NCI-H345 treated with DMSO at 0.1 percent for 48 hours (cell line): ENCODE measurements around the gene IMMP2L.

ENCODE experiments used
- DNase-seq: peaks from one replicate; lab custom pipeline; 2025; ENCODE audit not compliant: unreplicated experiment; lab: John Stamatoyannopoulos, UW

IMMP2L gene

DNA sequence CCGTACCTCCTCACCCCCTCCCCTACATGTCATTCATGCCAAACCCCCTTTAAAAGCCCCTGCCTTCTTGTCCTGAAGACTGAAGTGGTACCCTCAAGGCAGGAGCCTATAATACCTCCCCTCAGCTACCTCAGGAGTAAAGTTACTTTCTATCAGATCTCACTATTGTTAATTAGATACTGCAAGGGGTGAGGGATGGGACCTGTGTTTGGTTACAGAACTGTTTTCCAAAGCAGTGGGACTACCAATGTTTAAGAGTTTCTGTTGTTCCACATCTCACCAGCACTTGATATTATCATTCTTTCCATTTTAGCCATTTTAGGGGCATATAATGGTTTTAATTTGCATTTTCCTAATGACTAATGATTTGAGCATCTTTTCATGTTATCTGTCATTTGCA lies 668.2 kb downstream of the IMMP2L start:
- DNase-seq: no peak

DNA sequence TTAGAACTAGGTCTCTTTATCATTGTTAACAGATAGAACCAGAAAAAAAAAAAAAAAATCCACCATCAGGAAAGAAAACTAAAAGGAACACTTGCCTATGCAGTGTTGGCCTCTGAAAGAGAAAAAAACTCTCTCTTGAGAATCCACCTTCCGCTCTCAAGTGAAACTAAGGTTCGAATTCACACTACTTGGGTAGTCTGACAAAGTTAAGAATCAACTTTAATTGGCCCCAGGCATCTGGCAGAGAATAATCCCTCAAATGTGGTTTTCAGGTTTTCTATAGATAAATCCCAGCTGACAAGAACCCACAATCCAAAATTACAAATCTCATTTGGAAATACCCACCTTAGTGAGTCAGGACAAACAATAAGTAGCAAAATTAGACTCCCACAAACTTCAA lies 671.1 kb downstream of the IMMP2L start:
- DNase-seq: no peak

DNA sequence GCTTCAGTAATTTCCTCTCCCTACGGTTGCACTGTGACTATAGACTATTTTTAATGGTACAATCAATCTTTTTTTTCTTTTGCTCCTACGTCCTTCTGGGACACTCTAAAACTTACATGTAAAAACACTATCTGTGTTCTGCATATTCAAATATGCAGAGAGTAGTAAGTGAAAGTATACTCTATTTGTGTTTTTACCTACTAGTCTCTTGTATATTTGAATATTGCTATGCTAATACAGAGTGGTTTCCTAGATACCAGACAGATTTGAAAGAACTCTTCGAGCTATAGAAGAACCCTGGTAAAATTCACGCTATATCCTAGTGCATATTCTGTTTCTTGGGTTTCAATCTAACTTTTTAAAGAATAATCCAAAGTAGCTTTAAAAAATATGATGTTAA lies 672.2 kb downstream of the IMMP2L start:
- no peak for DNase-seq

DNA sequence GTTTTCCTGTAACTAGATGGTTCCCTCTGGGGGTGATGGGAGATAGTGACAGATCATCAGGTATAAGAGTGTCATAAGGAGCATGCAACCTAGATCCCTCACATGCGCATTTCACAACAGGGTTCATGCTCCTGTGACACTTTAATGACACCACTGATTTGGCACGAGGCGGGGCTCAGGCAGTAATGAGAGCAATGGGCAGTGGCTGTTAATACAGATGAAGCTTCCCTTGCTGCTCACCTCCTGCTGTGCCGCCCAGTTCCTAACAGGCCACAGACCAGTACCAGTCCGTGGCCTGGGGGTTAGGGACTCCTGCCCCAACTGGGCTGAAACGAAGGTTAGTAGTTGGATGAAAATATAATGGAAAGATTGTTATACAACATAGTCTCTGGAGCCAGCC lies 673.0 kb downstream of the IMMP2L start:
- no peak for DNase-seq

DNA sequence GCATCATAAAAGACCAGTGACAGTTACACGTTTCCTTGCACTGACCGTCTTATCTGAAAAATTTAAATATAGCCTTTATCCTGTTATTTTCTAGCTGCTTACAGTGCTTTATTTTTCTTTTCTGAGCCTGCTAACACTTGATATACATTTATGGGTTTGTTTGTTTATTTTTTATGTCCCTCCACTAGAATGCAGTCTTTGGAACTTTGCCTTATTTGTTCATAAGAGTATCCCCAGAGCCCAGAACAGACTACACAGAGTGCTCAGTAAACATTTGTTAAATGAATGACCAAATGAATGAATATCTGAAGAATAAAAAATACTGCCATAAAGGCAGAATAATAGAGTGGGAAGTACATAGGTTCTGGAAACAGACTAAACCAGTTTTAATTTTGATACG lies 673.7 kb downstream of the IMMP2L start:
- DNase-seq: no peak

DNA sequence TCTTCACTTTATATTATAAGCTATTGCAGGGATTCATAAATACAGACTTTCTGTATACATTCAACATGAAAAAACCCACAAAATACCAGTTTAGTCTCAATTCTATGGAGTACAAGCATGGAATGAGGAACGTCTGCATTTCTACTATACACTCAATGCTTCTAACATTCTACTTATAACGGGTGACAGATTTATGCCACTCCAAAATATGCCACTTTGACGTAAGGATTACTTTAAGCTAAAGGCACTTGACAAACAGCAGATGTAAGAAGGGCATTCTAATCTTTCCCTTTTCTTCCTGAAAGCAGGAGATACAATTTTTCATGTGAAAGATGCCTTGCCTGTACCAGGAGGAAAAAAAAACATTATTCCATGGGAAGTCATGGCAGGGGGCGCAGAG lies 676.8 kb downstream of the IMMP2L start:
- no peak for DNase-seq

DNA sequence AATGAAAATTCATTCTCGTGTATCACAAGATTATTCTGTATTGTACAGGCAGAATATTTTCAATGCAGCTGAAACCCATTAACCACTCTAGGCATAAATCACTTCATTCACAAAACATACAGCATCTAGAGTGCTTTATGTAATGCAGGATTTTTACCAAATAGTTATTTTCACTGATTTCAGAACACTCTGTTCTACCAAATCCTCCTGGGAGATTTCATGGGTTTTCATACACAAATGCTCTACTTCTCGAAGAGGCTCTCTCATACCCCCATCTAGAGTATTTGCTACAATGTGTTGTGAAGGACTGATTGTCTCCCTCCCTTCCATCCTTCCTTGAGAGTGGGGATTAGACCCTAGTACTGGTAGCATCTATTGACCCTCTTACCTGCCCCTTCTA lies 680.6 kb downstream of the IMMP2L start:
- no peak for DNase-seq

DNA sequence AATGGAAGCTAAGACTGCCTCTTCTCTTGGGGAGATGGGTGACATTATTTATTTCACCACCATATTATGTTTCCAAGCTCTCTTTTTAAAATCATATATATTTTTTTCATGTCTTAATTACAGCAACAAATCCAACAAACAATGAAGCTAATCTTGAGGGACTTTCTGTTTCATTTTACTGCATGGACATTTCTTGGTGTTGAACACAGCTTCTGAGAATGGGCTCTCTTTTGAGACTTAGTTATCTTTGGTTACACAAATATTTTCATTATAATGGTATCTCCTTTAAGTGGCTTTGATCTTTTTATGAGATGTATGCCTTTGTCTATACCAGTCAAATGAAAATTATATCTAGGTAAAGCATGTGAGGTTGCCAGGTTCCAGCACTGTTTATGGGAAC lies 681.3 kb downstream of the IMMP2L start:
- no peak for DNase-seq

DNA sequence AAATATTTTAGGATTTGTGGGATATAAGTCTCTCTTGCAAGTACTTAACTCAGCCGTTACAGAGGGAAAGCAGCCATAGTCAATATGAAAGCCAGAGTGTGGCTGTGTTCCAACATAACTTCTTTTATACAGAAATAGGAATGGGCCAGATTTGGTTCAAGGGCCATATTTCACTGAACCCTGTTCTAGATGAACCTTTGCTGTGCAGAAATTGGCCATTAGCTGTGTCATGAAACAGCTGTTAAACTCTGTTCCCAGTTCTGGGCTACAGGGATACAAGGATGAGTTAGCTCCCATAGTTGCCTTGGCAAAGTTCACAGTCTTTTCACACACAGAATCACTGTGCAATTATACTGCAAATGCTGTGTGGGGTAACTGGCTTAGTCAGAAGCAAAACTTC lies 685.3 kb downstream of the IMMP2L start:
- no peak for DNase-seq

DNA sequence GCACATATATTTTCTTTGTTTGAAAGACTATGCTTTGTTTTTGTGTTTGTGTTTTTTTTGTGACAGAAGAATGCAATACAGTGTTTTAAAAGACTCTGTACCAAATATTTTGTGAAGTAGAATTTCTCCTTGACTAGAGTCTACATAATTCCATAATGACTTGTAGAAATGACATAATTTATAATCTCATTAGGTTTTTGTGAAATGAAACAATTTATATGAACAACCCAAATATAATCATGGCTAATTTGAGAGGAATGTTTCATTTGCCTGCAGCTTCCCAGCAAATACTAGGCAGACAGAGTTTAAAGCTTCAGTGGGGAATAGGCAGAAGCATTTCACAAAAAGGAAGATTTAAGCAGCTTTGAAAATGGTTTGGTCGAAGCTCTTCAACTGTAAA lies 686.9 kb downstream of the IMMP2L start:
- no peak for DNase-seq

DNA sequence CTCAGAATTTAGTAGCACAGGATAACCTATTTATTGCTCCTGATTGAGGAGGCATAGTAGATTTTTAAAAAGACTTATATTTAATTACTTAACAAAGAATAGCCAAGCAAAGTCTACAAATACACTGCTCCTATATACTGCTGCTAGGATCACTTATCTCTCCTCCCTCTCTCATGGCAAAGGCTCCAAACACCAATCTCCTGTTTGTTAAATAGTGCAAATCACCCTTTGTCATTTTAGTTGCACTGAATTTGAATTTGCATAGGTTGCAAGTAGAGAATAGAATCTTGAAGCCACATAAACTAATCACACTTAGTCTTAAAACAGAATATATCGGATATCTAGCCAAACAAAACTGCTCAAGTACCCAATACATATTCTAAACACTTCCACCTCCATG lies 690.4 kb downstream of the IMMP2L start:
- DNase-seq: no peak

DNA sequence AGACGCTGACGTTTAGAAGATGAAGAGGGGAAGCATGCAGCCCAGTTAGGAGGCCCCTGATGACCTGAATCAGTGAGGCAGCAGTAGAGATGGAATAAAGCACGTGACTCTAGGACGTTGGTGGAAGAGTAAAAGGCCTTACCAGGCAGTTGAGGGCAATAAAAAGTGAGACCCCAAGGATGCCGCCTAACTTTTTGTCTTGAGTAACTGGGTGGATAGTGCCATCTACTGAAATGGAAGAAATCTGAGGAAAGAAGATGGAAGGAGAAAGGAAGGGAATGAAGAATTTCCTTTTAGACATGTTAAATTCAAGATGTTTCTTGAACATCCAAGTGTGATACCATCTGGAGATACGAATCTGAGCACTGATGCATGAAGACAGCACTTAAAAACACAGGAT lies 691.4 kb downstream of the IMMP2L start:
- no peak for DNase-seq

DNA sequence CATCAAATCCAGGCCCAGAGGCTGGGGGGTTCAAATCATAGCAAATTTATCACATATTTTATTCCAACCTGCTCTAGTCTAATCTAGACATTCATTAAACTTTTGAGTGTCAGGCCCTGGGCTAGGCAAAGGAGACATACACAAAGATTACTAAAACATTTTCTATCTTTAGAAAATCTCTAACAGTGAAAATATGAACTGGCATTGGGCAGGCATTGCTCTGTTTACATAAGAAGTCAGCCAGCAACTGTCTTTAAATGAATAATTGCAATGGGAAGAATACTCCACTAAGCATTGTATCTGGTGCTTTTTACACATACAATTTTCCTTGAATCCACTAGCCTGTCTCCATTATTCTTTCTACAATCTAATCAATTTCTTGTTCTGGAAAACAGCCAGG lies 693.8 kb downstream of the IMMP2L start:
- DNase-seq: no peak

DNA sequence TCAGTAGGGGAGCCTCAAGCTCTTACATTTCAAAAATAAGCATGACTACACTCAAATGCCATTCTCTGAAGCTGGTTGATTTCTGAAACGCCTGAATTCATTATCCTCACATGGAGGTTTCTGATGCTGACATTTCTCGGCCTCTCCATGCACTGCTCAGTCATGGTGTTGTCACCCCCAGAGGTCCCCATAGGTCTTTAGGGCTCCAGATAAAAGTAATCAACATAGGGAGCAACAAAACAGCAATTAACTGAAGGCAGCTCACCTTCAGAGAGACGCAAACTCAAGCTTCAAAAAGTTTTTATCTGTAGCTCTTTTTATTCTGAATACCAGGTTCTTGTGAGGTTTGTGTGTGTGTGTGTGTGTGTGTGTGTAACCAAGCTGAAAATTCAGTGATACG lies 694.5 kb downstream of the IMMP2L start:
- no peak for DNase-seq

DNA sequence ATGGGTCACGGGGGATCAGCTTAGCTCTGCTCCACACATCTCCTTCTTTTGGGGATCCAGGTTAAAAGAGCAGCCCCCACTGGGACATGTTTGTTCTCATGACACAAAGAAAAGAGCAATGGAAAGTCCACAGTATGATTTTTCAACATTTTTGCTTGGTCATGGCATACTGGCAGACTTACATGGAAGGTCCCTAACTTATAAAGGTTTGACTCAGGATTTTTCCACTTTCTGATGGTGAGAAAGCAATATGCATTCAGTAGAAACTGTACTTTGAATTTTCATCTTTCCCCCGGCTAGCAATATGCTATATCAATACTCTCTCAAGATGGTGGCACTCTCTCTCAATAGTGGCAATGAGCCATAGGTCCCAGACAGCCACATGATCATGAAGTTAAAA lies 699.0 kb downstream of the IMMP2L start:
- no peak for DNase-seq

DNA sequence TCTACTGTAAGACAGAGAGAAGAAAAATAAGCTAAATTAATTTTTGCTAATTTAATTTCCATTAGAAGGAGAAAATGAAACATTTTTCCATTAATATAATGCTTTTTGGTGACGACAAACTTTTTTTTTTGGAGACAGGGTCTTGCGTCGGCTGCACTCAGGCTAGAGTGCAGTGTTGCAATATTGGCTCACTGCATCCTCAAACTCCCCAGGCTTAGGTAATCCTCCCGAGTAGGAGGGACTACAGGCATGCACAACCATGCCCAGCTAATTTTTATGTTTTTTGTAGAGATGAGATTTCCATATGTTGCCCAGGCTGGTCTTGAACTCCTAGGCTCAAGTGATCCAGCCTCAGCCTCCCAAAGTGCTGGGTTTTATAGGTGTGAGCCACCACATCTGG lies 701.1 kb downstream of the IMMP2L start:
- DNase-seq: no peak

DNA sequence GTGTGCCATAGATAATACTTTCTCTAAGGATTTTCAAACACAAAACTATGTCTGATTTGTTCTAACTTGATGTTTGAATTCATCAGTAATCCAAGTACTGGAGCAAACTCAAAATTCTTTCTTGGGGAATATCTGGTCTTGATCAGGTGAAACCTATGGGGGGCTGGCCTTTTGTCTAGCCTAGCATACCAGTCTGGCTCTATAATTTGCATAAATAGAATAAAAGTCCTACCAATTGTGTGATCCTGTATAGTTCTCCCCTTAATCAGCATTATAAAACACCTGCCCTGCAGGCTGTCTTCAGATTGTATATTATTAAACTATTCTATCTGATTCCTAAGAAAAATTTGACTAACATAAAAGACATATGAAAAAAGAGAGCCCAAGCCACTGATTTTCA lies 705.2 kb downstream of the IMMP2L start:
- no peak for DNase-seq

DNA sequence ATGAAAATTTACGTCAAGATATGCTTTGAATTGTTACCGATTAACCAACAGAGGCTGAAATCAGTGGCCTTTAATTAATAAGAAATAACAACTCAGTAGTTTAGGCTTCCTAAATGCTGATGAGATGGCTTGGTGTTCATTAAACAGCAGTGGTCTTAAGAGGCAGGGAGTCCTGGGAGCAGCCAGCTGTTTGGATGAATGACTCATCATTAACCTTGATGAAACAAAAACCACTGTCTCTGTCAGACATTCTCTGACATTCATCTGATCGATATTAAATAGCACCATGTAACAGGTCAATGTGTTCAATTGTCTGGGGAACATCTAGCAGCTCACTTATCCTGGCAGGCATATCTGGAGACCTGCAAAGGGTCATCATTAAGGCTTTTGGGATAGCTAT lies 705.6 kb downstream of the IMMP2L start:
- DNase-seq: no peak

DNA sequence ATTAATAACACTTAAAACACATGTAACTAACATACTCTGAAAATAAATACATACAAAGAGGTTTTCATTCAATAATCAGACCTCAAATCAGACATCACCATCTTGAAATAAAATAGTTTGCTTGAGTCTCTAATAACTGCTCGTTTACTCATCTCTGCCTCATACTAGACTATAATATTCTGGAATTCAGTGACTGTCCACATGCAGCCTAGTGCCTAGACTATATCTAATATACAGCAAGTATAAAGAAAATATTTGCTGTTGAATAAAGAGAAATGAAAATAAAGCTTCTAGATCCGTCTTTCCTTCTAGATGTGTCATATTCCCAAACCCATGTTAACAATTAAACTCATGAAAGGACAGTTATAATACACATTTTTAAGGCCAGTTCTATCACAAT lies 707.6 kb downstream of the IMMP2L start:
- no peak for DNase-seq

DNA sequence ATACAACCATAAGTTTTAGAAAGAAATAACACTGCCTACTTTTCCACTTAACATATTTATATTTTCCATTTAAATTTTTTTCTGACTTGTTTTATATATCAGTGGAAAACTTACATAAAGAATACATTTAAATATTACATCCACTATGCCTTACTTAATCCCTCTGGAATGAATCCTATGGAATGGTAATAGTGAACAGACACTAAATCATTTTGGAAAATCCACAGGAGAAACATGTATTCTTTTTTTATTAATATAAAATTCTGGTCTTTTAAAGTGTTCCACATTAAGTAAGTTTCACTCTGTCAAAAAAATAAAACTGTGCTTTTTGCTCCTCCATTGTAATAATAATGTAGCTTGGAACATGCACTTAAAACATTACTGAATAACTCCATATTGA lies 708.1 kb downstream of the IMMP2L start:
- no peak for DNase-seq

DNA sequence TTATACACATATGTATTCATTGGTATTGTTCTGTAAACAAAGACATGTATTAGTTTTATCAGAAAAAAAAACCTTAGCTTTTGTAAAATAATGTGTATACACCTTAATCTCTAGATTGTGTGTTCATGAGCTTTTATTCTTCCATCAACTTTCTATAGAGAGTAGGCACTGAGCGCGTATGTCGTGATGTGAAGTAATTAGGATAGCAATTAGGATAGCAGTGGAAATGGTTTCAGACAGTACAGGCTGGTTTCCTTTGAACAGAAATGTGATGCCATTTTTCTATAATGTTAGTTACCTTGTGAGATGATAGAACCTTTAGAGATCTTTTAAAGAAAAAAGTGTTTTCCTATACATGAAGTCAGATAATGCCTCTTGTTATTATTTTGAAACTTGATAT lies 709.0 kb downstream of the IMMP2L start:
- DNase-seq: no peak

DNA sequence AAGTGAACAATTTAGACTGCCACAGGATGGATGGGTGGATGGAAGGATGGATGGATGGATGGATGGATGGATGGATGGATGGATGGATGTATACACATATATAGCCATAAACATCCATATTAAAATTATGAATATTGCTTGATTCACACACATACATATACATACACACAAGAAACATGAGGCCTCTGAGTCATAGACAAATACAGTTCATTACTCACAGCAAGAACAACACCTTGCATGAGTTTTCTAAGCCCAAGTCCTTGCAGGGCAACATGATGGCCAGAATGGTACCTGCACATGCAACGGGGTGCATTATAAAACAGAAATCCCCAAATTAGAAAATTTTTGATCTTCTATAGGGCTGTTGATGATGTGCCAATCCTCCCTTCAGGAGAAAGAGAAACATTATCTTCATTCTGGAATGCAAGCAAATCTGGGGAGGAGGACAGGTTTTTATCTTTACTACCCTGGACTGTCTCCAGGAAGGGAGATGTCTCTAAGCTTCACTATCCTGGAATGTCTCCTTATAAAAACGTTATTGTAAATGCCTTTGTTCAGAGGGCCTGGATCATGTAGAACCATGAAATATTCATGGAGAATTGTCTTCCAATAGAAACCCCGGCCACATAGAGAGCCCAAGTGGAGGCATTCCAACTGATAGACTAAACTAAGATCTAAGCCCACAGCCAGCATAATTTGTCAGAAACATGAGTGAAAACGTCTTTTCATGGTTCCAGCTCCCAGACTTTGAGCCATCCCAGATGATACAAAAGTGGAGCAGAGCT lies 709.9 kb downstream of the IMMP2L start:
- no peak for DNase-seq

DNA sequence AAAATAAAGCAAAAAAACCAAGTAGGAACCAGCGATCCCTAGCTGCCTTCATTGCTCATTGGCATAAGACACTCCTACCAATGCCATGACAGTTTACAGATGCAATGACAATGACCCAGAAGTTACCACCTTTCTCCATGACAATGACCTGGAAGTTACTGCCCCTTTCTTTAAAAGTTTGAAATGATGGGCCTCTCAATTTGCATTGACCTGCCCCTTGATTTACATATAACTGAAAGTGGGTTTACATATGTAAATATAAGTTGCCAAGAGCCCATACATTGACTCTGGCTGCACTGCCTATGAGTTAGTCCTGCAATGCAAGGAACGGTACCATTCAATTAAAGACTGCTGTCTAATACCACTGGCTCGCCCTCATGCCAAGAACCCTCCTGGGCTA lies 712.1 kb downstream of the IMMP2L start:
- no peak for DNase-seq

DNA sequence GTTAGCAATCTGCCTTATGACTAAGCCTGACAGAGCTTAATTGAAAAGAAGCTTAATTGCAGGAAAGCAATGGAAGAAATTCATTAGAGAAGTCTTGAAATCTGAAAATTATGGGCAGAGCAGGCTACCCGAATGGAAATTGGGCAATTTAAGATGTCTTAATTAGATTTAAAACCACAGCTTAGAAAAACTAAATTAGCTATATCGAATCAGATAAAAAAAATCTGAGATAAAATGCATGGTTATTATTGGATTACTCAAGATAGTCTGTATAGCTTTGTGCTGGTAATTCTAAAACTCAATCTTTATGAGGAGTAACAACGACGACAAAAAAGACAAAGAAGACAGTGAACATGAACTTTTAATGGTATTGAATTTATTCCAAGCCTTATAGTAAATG lies 719.5 kb downstream of the IMMP2L start:
- DNase-seq: no peak
